ENCODE results near the gene SPDYC.

DNA sequence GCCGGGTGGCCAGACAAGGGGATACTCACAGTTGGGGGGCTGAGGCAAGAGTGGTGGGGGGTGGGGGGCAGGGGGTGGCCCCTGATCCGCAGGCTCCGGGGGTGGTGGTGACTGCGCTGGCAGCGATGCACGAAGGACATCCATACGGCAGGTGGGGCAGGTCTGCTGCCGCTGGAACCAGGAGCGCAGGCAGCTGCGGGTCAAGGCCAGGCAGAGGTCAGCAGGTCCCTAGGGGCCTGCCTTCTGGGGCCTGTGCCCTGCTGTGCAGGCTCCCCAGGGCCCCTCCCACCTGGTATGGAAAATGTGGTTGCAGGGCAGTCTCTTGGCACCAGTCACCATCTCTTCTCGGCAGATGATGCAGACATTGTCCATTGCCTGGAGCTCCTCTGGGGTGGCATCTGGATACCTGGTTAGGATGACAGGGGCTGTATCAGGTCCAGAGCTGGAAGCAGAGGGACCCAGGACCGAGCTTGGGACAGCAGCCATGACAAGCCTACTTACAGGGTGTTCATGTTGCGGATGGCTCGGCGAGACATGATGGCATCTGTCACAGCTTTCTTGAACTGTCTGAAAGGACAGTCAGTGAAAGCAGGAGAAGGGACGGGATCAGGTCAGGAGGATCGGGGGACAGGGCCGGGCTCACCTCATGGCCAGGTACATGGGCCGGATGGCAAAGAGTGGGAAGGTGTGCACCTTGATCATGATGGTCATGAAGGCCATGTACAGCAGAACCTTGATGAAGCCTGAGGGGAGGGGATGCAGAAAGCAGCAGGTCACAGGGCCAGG is 39.2 kb upstream of the SPDYC start:
- no peak for TF ChIP-seq EZH2phosphoT487 (IDR thresholded peaks at IDR 0.05; ENCODE audit: low read depth, severe bottlenecking, unreplicated experiment)
- TF ChIP-seq, protein P1, sequence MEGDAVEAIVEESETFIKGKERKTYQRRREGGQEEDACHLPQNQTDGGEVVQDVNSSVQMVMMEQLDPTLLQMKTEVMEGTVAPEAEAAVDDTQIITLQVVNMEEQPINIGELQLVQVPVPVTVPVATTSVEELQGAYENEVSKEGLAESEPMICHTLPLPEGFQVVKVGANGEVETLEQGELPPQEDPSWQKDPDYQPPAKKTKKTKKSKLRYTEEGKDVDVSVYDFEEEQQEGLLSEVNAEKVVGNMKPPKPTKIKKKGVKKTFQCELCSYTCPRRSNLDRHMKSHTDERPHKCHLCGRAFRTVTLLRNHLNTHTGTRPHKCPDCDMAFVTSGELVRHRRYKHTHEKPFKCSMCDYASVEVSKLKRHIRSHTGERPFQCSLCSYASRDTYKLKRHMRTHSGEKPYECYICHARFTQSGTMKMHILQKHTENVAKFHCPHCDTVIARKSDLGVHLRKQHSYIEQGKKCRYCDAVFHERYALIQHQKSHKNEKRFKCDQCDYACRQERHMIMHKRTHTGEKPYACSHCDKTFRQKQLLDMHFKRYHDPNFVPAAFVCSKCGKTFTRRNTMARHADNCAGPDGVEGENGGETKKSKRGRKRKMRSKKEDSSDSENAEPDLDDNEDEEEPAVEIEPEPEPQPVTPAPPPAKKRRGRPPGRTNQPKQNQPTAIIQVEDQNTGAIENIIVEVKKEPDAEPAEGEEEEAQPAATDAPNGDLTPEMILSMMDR (IDR thresholded peaks at IDR 0.05; ENCODE audit: poor library complexity): no peak
- no peak for TF ChIP-seq EZH2 (IDR thresholded peaks at IDR 0.05; ENCODE audit: borderline replicate concordance)

Measured in hepatocyte (in vitro differentiated cells).